ENCODE measurements around the gene PYGB.

The PYGB gene

DNA sequence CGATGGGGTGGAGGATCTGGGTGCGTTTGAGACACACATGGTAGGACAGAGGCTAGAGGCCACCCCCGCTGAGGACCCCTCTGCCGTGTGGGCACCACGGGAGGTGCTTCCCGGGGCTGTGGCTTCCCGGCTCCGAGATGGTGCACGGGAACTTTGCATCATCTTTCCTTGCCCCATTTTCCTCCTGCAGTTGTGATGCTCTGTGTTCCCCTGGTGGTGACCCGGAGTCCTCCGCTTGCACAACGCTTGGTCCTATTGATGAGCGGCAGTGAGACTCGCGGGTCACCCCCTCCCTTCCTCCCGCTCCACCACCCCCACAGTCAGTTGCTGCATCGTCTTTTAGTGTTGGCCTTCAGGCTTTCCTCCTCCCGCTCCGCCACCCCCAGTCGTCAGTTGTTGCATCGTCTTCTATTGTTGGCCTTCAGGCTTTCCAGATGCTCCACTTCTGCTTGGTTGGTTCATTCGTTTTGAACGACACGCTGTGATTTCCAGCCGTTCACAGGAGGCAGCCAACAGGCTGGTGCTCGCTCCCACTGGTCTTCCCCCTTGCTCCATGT lies 37.3 kb downstream of the PYGB start:
- ATAC-seq (replicated peaks) (no peak), DNase-seq (no peak)
- Mint-ChIP-seq H3K27ac (no peak overlapping the region), H3K27me3 (no peaks in the 10 kb centered on the region), H3K36me3 (ENCODE audit: insufficient read depth) (peaks cover 21% of the 10 kb centered on the region), H3K4me1 (ENCODE audit: low read depth in 2 of 2) (peaks cover 0 to 2% of the 10 kb centered on the region in 2 donors), H3K4me3 (no peak overlapping the region), H3K9me3 (no peaks in the 10 kb centered on the region)

DNA sequence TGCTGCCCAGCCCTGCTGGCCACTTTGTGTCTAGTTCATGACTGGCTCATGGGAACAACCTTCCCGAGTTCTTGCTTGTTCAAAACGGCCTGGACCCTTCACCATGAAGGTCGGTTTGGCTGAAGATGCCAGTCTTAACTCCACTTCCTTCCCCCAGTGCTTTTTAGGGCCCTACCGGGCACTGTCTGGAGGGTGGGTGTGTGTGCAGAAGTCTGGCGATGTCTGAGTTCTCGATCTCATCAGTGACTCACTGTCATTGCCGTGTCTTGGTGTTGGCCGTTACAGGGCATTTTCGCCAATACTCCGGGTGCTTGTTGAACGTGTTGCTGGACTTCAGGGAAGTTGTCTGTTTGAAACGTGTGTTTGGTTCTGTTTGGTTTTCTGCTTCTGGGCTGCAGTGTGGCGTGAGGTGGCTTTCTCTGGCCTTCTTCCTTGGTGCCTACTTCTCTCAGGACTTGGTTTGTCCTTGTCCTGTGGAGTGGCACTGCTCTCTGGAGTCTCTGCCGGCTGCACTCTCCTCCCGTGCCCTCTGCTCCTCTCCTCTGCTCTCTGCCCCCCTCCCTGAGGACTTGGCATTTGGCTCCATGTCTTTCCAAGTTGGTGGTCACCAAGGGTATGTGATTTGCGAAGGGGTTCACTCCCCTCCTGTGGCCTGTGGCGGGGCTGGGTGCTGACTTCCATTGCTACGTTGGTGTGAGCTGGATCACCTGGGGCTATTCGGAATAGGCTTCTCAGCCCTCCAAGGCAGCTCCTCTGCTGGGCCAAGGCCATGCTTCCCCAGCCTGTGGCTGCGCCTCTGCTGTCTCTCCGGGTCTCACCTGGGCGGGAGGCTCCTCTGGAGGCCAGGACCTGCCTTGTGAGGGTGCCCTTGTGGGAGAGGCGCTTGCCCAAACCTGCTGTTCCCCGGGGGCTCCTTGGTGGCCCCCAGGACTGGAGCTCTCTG lies 38.2 kb downstream of the PYGB start:
- H3K27ac Mint-ChIP-seq, result peak overlapping the region in 1 of 2 donors; percentile 75
- no peaks in the 10 kb centered on the region for H3K9me3 Mint-ChIP-seq
- DNase-seq (no peak), ATAC-seq (replicated peaks) (no peak)
- no peak overlapping the region for H3K4me3 Mint-ChIP-seq
- H3K36me3 Mint-ChIP-seq (ENCODE audit: insufficient read depth), result peaks cover 19% of the 10 kb centered on the region
- H3K27me3 Mint-ChIP-seq, result no peaks in the 10 kb centered on the region
- peaks cover 0 to 2% of the 10 kb centered on the region in 2 donors for H3K4me1 Mint-ChIP-seq (ENCODE audit: low read depth in 2 of 2)

- DNase-seq (no peak), ATAC-seq (replicated peaks) (no peak)
- peaks cover 19% of the 10 kb centered on the region for H3K36me3 Mint-ChIP-seq (ENCODE audit: insufficient read depth)
- no peaks in the 10 kb centered on the region for H3K9me3 Mint-ChIP-seq
- peak overlapping the region in 1 of 2 donors; percentile 74 for H3K27ac Mint-ChIP-seq
- H3K4me1 Mint-ChIP-seq (ENCODE audit: low read depth in 2 of 2), result peaks cover 0 to 2% of the 10 kb centered on the region in 2 donors
- H3K27me3 Mint-ChIP-seq, result no peaks in the 10 kb centered on the region
- no peak overlapping the region for H3K4me3 Mint-ChIP-seq
These were observed 39.0 kb downstream of the PYGB start for GRCh38 chr20:25286917-25287316.

GRCh38 chr20:25287631-25288290 lies 39.9 kb downstream of the PYGB start:
- Mint-ChIP-seq H3K27ac (peak overlapping the region in 1 of 2 donors; percentile 74), H3K27me3 (no peaks in the 10 kb centered on the region), H3K36me3 (ENCODE audit: insufficient read depth) (peaks cover 20% of the 10 kb centered on the region), H3K4me1 (ENCODE audit: low read depth in 2 of 2) (peaks cover 0 to 2% of the 10 kb centered on the region in 2 donors), H3K4me3 (no peak overlapping the region), H3K9me3 (no peaks in the 10 kb centered on the region)
- ATAC-seq (replicated peaks), result no peak
- no peak for DNase-seq

DNA sequence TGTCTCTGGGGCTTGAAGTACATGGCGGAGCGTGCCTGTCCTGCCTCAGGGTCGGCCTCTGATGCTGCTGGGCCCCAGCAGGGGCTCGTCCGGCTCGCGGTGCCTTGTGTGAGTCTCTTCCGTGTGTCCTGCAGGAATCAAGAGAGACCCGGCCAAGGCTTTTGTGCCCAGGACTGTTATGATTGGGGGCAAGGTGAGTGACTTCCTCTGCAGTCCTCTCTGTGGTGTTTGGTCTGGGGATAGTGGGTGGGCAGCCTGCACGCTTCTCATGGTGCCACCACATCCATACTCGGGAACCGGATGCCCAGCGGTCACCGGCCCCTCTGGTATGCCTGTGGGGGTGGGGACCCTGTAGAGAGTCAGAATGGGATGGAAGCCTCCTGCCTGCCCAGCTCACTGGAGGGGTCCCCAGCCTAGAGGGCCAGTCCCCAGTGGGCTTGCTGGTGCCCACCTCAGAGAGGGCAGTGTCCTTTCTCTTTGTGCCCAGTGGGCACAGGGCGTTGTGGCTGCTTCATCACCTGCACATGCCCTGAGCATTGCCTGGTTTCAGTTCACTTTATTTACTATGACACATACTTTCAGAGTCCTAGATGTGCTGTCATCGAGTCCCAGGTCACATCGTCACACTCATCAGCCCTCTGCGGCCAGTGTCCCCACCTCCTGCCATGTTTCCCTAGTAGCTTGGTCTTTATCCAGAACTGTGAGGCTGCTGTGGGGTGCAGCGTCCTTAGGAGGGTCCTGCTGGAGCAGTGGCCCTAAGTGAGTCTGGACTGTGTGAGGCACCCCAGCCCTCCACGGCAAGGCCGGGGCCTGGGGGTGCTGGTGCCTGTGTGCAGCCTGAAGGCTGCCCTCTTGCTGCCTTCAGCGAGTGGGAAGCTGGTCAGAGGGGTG lies 40.7 kb downstream of the PYGB start:
- Mint-ChIP-seq H3K27me3 (no peaks in the 10 kb centered on the region), H3K9me3 (no peaks in the 10 kb centered on the region), H3K36me3 (ENCODE audit: insufficient read depth) (peaks cover 20% of the 10 kb centered on the region), H3K4me1 (ENCODE audit: low read depth in 2 of 2) (peaks cover 0 to 2% of the 10 kb centered on the region in 2 donors), H3K27ac (peak overlapping the region in 1 of 2 donors; percentile 29), H3K4me3 (no peak overlapping the region)
- DNase-seq (no peak), ATAC-seq (replicated peaks) (no peak)

DNA sequence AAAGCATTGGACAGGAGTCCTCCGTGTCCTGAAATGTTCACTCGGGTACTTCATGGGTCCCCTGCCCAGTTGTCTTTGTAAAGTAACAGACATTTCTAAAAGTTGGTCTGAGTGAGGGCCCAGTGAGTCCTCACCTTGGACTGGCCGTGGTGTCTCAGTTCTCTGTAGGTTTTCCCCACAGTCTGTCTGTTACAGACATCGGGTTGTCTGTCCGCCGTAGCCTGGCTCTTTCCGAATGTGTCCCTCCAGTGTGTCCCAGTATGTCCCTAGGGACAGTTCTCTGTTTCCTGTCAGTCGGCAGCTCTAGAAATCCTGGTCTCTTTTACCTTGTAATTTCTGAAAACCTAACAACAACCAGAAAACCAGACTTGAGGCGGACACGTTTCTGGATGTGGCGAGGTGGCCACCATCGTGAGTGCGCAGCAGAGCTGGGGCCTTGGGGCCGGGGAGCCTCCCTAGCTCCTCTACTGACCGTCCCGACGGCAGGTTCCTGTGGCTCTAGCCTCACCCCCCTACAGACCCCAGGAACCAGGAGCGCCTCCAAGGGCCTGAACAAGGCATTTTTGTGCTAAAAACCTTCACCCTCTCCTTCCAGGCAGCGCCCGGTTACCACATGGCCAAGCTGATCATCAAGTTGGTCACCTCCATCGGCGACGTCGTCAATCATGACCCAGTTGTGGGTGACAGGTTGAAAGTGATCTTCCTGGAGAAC lies 42.2 kb downstream of the PYGB start:
- Mint-ChIP-seq H3K9me3 (no peaks in the 10 kb centered on the region), H3K27me3 (no peaks in the 10 kb centered on the region), H3K27ac (peak overlapping the region in 1 of 2 donors; percentile 17), H3K4me3 (no peak overlapping the region), H3K36me3 (ENCODE audit: insufficient read depth) (peaks cover 15% of the 10 kb centered on the region), H3K4me1 (ENCODE audit: low read depth in 2 of 2) (no peaks in the 10 kb centered on the region)
- ATAC-seq (replicated peaks), result no peak
- no peak for DNase-seq

GRCh38 chr20:25290646-25291431 lies 43.0 kb downstream of the PYGB start:
- no peak for DNase-seq
- ATAC-seq (replicated peaks), result no peak
- H3K9me3 Mint-ChIP-seq, result no peaks in the 10 kb centered on the region
- no peaks in the 10 kb centered on the region for H3K27me3 Mint-ChIP-seq
- H3K27ac Mint-ChIP-seq, result peak overlapping the region; percentile 17 to 49
- H3K36me3 Mint-ChIP-seq (ENCODE audit: insufficient read depth), result peaks cover 12% of the 10 kb centered on the region
- H3K4me1 Mint-ChIP-seq (ENCODE audit: low read depth in 2 of 2), result no peaks in the 10 kb centered on the region
- no peak overlapping the region for H3K4me3 Mint-ChIP-seq

GRCh38 chr20:25291432-25292133 lies 43.7 kb downstream of the PYGB start:
- peak overlapping the region in 1 of 2 donors; percentile 49 for H3K27ac Mint-ChIP-seq
- no peaks in the 10 kb centered on the region for H3K27me3 Mint-ChIP-seq
- no peaks in the 10 kb centered on the region for H3K4me1 Mint-ChIP-seq (ENCODE audit: low read depth in 2 of 2)
- no peak overlapping the region for H3K4me3 Mint-ChIP-seq
- H3K9me3 Mint-ChIP-seq, result no peaks in the 10 kb centered on the region
- no peak for DNase-seq
- ATAC-seq (replicated peaks), result no peak
- peaks cover 12% of the 10 kb centered on the region for H3K36me3 Mint-ChIP-seq (ENCODE audit: insufficient read depth)

DNA sequence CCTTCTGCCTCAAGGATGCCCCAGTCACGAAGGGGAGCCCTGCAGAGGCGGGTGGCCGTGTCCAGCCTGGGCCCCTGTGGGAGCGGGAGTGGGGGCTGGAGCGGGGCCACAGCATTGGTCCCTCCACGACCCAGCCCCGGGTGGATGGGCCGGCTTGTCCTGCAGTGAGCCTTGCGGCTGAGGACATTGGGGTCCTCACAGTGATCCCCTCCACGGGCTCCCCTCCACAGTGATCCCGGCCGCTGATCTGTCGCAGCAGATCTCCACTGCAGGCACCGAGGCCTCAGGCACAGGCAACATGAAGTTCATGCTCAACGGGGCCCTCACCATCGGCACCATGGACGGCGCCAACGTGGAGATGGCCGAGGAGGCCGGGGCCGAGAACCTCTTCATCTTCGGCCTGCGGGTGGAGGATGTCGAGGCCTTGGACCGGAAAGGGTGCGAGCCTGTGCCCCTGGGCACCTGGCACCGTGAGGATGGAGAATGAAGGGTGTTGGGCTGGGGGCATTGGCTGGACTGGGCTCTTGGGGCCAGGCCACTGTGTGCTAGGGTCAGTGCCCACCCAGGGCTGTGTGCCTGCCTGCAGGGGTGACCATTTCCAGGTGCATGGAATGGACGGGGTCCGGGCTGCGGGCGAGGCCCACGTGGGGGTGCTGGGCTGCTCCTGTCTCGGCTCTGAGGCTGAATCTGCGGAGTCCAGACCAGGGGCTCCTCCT lies 44.4 kb downstream of the PYGB start:
- H3K4me3 Mint-ChIP-seq, result no peak overlapping the region
- DNase-seq (no peak), ATAC-seq (replicated peaks) (no peak)
- no peaks in the 10 kb centered on the region for H3K27me3 Mint-ChIP-seq
- no peaks in the 10 kb centered on the region for H3K9me3 Mint-ChIP-seq
- peak overlapping the region in 1 of 2 donors; percentile 19 for H3K27ac Mint-ChIP-seq
- no peaks in the 10 kb centered on the region for H3K4me1 Mint-ChIP-seq (ENCODE audit: low read depth in 2 of 2)
- peaks cover 11% of the 10 kb centered on the region for H3K36me3 Mint-ChIP-seq (ENCODE audit: insufficient read depth)

DNA sequence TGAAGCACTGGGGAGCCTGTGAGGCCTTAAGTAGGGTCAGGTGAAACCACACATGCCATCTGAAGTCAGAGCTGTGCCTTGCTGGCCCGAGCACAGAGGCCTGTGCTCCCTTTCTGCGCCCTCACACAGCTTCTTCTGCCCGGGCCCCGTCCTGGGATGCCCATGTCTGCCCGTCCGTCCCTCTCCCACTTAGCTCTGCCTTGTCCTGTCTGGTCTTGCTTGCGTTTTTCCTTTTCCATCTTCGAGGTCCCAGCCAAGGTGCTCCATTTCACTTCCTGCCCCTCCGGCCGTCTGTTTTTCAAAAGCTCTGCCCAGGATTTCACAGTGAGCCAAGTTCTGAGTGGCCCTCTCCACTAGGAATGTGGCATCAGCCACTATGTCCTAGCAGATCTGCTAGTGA lies 45.6 kb downstream of the PYGB start:
- ATAC-seq (replicated peaks), result no peak
- Mint-ChIP-seq H3K4me3 (no peak overlapping the region), H3K4me1 (ENCODE audit: low read depth in 2 of 2) (no peaks in the 10 kb centered on the region), H3K9me3 (no peaks in the 10 kb centered on the region), H3K36me3 (ENCODE audit: insufficient read depth) (peaks cover 7% of the 10 kb centered on the region), H3K27me3 (no peaks in the 10 kb centered on the region), H3K27ac (peak overlapping the region in 1 of 2 donors; percentile 22)
- DNase-seq, result no peak

DNA sequence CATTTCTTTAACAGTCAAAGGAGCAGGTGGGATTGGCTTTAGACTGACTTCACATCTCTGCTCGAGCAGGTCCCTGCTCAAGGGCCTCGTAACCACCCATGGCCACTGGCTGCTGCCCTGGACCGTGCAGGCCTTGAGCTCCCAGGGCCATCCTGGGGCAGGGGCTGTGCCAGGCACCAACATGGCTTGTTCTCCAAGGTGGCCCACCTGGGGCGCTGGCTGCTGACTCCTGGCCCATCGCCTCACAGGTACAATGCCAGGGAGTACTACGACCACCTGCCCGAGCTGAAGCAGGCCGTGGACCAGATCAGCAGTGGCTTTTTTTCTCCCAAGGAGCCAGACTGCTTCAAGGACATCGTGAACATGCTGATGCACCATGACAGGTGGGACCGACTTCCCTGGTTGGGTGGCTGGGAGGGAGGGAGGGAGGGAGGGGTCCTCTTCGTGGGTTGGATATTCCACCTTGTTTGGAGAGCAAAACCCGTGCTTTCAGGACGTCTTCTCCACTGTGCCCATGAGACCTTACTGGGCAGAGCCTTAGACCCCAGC lies 46.1 kb downstream of the PYGB start:
- H3K4me3 Mint-ChIP-seq, result no peak overlapping the region
- ATAC-seq (replicated peaks) (no peak), DNase-seq (no peak)
- H3K27me3 Mint-ChIP-seq, result no peaks in the 10 kb centered on the region
- no peaks in the 10 kb centered on the region for H3K9me3 Mint-ChIP-seq
- H3K36me3 Mint-ChIP-seq (ENCODE audit: insufficient read depth), result peaks cover 5% of the 10 kb centered on the region
- peak overlapping the region in 1 of 2 donors; percentile 22 for H3K27ac Mint-ChIP-seq
- H3K4me1 Mint-ChIP-seq (ENCODE audit: low read depth in 2 of 2), result no peaks in the 10 kb centered on the region

All from effector memory CD8-positive, alpha-beta T cell (primary cell).